Neural progenitor cell (in vitro differentiated cells): ENCODE measurements around the gene OR5H15. TPM values are rescaled to one million over a fixed set of nuclear protein-coding genes. Genes with fewer than 3 reads are reported as not detected.

Experiments
- DNase-seq: peaks from one replicate; pipeline ENCODE4 v3.0.0-alpha.2; 2016; ENCODE audit warnings: low spot score
- H2AFZ ChIP-seq: fragments of 200-600 bp; sonication (generic); replicated peaks from 2 replicates; pipeline ENCODE4 v1.6.1; 2016; ENCODE audit warnings: antibody characterized with exemption
- H3F3A ChIP-seq: fragments of 200-600 bp; sonication (generic); 2 replicates; pipeline ENCODE4 v1.6.1; 2016; ENCODE audit warnings: antibody characterized with exemption, low read depth
- H3K27ac ChIP-seq: fragments of 200-600 bp; sonication (generic); 2 replicates; pipeline ENCODE4 v1.5.1; 2016; ENCODE audit warnings: mild to moderate bottlenecking
- H3K27me3 ChIP-seq: fragments of 200-600 bp; sonication (generic); 2 replicates; pipeline ENCODE4 v1.6.1; 2016; ENCODE audit warnings: mild to moderate bottlenecking, moderate library complexity
- H3K36me3 ChIP-seq: fragments of 200-600 bp; sonication (generic); 2 replicates; pipeline ENCODE4 v1.5.1; 2016
- H3K4me1 ChIP-seq: fragments of 200-600 bp; sonication (generic); 2 replicates; pipeline ENCODE4 v1.6.1; 2016; ENCODE audit warnings: mixed run types
- H3K4me2 ChIP-seq: fragments of 200-600 bp; sonication (generic); 2 replicates; pipeline ENCODE4 v1.6.1; 2016
- H3K4me3 ChIP-seq: fragments of 200-600 bp; sonication (generic); 2 replicates; pipeline ENCODE4 v1.5.1; 2016
- H3K79me2 ChIP-seq: fragments of 200-600 bp; sonication (generic); 2 replicates; pipeline ENCODE4 v1.6.1; 2016; ENCODE audit warnings: low read depth
- H3K9ac ChIP-seq: fragments of 200-600 bp; sonication (generic); 2 replicates; pipeline ENCODE4 v1.6.1; 2016
- H3K9me3 ChIP-seq: fragments of 200-600 bp; sonication (generic); 2 replicates; pipeline ENCODE4 v1.5.1; 2016; ENCODE audit warnings: low read depth
- H4K20me1 ChIP-seq: fragments of 200-600 bp; sonication (generic); 2 replicates; pipeline ENCODE4 v1.6.1; 2016; ENCODE audit warnings: low read depth
- H3K27ac Mint-ChIP-seq: 3 replicates; pipeline ENCODE4 v1.8.0; 2021; ENCODE audit warnings: mixed read lengths
- H3K27me3 Mint-ChIP-seq: 2 replicates; pipeline ENCODE4 v1.8.0; 2022; ENCODE audit warnings: low read depth, mild to moderate bottlenecking, inconsistent platforms, moderate library complexity, mixed read lengths; ENCODE audit not compliant: insufficient read depth
- H3K36me3 Mint-ChIP-seq: 3 replicates; pipeline ENCODE4 v1.8.0; 2021; ENCODE audit warnings: mixed read lengths
- H3K4me1 Mint-ChIP-seq: 3 replicates; pipeline ENCODE4 v1.8.0; 2021; ENCODE audit warnings: mixed read lengths
- H3K4me3 Mint-ChIP-seq: 3 replicates; pipeline ENCODE4 v1.8.0; 2021; ENCODE audit warnings: mild to moderate bottlenecking, moderate library complexity, mixed read lengths
- H3K9me3 Mint-ChIP-seq: 3 replicates; pipeline ENCODE4 v1.8.0; 2020; ENCODE audit warnings: mixed read lengths
- CTCF ChIP-seq: fragments of 200-600 bp; sonication (generic); IDR thresholded peaks from 2 replicates; pipeline ENCODE4 v1.5.1; 2017; ENCODE audit warnings: antibody characterized with exemption, mild to moderate bottlenecking
- EZH2 ChIP-seq: fragments of 200-600 bp; sonication (generic); IDR thresholded peaks from 2 replicates; pipeline ENCODE4 v1.6.1; 2017; ENCODE audit warnings: antibody characterized with exemption, mild to moderate bottlenecking, moderate library complexity
- EZH2phosphoT487 ChIP-seq: fragments of 200-600 bp; sonication (generic); IDR thresholded peaks from 2 replicates; pipeline ENCODE4 v1.6.1; 2017; ENCODE audit warnings: antibody characterized with exemption
- total RNA-seq: library from RNA; depleted of rRNA; stranded (reverse); fragments of >200 nt; gene quantifications from 2 replicates; pipeline ENCODE4 v1.2.3, GENCODE V29; 2015; ENCODE audit warnings: low replicate concordance

The OR5H15 gene
- total RNA-seq, 1 donor from 2014 or later = not detected

GRCh38 chr3:98209244-98209643, 42.7 kb downstream of the OR5H15 start:
- Histone ChIP-seq H3K9ac (no peak overlapping the region), H3K9me3 (no peaks in the 10 kb centered on the region), H3F3A (no peaks in the 10 kb centered on the region), H3K27me3 (no peaks in the 10 kb centered on the region), H3K4me3 (no peak overlapping the region), H3K27ac (no peak overlapping the region), H4K20me1 (no peaks in the 10 kb centered on the region), H3K4me1 (no peaks in the 10 kb centered on the region), H2AFZ (no peak overlapping the region), H3K36me3 (no peaks in the 10 kb centered on the region), H3K79me2 (no peaks in the 10 kb centered on the region), H3K4me2 (no peak overlapping the region)
- no peak for DNase-seq
- H3K27ac Mint-ChIP-seq = no peak overlapping the region
- TF ChIP-seq EZH2 (no peak), CTCF (no peak), EZH2phosphoT487 (no peak)
- H3K4me1 Mint-ChIP-seq = no peaks in the 10 kb centered on the region
- H3K36me3 Mint-ChIP-seq = no peaks in the 10 kb centered on the region
- peaks cover 2% of the 10 kb centered on the region for H3K27me3 Mint-ChIP-seq
- no peak overlapping the region for H3K4me3 Mint-ChIP-seq
- no peaks in the 10 kb centered on the region for H3K9me3 Mint-ChIP-seq

DNA sequence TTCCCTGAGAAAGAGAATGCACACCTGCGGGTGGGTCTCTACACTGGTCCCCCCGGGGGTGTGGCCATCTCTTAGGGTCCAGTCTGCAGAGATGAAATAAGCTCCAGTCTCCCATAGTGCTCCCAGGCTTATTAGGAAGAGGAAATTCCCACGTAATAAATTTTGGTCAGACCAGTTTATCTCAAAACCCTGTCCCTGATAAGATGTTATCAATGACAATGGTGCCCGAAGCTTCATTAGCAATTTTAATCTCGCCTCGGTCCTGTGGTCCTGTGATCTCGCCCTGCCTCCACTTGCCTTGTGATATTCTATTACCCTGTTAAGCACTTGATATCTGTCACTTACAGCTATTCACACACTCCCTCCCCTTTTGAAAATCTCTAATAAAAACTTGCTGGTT, 46.8 kb downstream of the OR5H15 start:
- Histone ChIP-seq H3K9ac (no peak overlapping the region), H3K9me3 (no peaks in the 10 kb centered on the region), H3K4me3 (no peak overlapping the region), H3K36me3 (no peaks in the 10 kb centered on the region), H3K4me1 (no peaks in the 10 kb centered on the region), H3K27me3 (no peaks in the 10 kb centered on the region), H4K20me1 (no peaks in the 10 kb centered on the region), H2AFZ (peak overlapping the region; percentile 57), H3K79me2 (no peaks in the 10 kb centered on the region), H3K27ac (no peak overlapping the region), H3K4me2 (no peak overlapping the region), H3F3A (no peaks in the 10 kb centered on the region)
- Mint-ChIP-seq H3K4me3 (no peak overlapping the region), H3K27me3 (peaks cover 2% of the 10 kb centered on the region), H3K27ac (no peak overlapping the region), H3K36me3 (no peaks in the 10 kb centered on the region), H3K9me3 (no peaks in the 10 kb centered on the region), H3K4me1 (no peaks in the 10 kb centered on the region)
- TF ChIP-seq EZH2 (no peak), CTCF (no peak), EZH2phosphoT487 (no peak)
- DNase-seq = no peak

DNA sequence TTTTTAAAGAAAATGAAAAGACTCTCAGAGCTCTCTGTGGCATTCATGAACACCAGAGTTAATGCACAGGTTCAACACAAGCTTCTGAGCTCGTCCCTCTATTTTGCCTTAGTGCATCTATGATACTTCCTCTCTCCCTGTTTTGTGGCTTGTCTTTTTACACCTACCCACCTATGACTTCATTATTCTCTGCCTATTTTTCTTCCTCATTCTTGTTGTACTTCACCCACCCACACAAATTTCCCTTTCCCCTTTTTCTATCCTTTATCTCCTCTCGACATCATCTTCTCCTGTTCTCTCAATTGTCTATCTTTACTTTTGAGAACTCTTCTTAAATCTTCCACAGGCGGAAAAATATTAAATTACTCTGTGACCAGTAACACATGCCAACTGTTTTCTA, 48.6 kb downstream of the OR5H15 start:
- Mint-ChIP-seq H3K4me1 (no peaks in the 10 kb centered on the region), H3K36me3 (no peaks in the 10 kb centered on the region), H3K27me3 (peaks cover 2% of the 10 kb centered on the region), H3K27ac (no peak overlapping the region), H3K9me3 (no peaks in the 10 kb centered on the region), H3K4me3 (no peak overlapping the region)
- no peak for DNase-seq
- Histone ChIP-seq H3F3A (no peaks in the 10 kb centered on the region), H3K27ac (no peak overlapping the region), H2AFZ (no peak overlapping the region), H3K4me3 (no peak overlapping the region), H3K79me2 (no peaks in the 10 kb centered on the region), H3K36me3 (no peaks in the 10 kb centered on the region), H3K4me1 (no peaks in the 10 kb centered on the region), H3K9ac (no peak overlapping the region), H3K4me2 (no peak overlapping the region), H3K27me3 (no peaks in the 10 kb centered on the region), H4K20me1 (no peaks in the 10 kb centered on the region), H3K9me3 (no peaks in the 10 kb centered on the region)
- TF ChIP-seq CTCF (no peak), EZH2 (no peak), EZH2phosphoT487 (no peak)

Other genes starting within 250 kb of the OR5H15 start
- 10.4 TPM in 2 replicates for gene RIOX2, start 194.3 kb upstream of the OR5H15 start, total RNA-seq
- gene GABRR3, start 131.4 kb upstream of the OR5H15 start, total RNA-seq = not detected in 2 replicates
- gene OR5AC2, start 79.5 kb upstream of the OR5H15 start, total RNA-seq = not detected in 2 replicates
- gene OR5H1, start 36.0 kb upstream of the OR5H15 start, total RNA-seq = not detected in 2 replicates
- gene OR5H14, start 19.2 kb upstream of the OR5H15 start, total RNA-seq = not detected in 2 replicates
- not detected in 2 replicates for gene OR5H6, start 97.5 kb downstream of the OR5H15 start, total RNA-seq
- gene OR5H2, start 115.8 kb downstream of the OR5H15 start, total RNA-seq = not detected in 2 replicates
- gene OR5K4, start 187.2 kb downstream of the OR5H15 start, total RNA-seq = not detected in 2 replicates
- gene OR5K3, start 224.0 kb downstream of the OR5H15 start, total RNA-seq = not detected in 2 replicates